ENCODE results near the gene WNK2.

DNA sequence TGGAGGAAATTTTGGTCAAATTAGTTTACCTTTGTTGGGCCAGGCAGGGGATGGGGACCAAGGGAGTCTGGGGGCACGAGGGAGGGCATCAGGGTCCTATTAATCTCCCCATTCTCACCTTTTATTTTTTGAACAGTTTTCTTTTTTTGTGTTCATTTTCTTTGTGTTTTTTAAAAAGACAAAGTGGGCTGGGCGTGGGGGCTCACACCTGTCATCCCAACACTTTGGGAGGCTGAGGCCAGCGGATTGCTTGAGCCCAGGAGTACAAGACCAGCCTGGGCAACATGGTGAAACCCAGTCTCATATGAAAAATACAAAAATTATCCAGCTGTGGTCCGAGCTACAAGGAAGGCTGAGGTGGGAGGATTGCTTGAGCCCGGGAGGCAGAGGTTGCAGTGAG lies 103.7 kb downstream of the WNK2 start:
- no peak for TF ChIP-seq POLR2A (IDR thresholded peaks at IDR 0.05)
- TF ChIP-seq, protein P1, sequence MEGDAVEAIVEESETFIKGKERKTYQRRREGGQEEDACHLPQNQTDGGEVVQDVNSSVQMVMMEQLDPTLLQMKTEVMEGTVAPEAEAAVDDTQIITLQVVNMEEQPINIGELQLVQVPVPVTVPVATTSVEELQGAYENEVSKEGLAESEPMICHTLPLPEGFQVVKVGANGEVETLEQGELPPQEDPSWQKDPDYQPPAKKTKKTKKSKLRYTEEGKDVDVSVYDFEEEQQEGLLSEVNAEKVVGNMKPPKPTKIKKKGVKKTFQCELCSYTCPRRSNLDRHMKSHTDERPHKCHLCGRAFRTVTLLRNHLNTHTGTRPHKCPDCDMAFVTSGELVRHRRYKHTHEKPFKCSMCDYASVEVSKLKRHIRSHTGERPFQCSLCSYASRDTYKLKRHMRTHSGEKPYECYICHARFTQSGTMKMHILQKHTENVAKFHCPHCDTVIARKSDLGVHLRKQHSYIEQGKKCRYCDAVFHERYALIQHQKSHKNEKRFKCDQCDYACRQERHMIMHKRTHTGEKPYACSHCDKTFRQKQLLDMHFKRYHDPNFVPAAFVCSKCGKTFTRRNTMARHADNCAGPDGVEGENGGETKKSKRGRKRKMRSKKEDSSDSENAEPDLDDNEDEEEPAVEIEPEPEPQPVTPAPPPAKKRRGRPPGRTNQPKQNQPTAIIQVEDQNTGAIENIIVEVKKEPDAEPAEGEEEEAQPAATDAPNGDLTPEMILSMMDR (IDR thresholded peaks at IDR 0.05) = no peak
